ENCODE measurements around the gene CDC42EP2. TPM values are rescaled to one million over a fixed set of nuclear protein-coding genes. Genes with fewer than 3 reads are reported as not detected.

The CDC42EP2 gene, protein sequence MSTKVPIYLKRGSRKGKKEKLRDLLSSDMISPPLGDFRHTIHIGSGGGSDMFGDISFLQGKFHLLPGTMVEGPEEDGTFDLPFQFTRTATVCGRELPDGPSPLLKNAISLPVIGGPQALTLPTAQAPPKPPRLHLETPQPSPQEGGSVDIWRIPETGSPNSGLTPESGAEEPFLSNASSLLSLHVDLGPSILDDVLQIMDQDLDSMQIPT
- 7.3 and 8.2 TPM in 2 replicates for total RNA-seq

DNA sequence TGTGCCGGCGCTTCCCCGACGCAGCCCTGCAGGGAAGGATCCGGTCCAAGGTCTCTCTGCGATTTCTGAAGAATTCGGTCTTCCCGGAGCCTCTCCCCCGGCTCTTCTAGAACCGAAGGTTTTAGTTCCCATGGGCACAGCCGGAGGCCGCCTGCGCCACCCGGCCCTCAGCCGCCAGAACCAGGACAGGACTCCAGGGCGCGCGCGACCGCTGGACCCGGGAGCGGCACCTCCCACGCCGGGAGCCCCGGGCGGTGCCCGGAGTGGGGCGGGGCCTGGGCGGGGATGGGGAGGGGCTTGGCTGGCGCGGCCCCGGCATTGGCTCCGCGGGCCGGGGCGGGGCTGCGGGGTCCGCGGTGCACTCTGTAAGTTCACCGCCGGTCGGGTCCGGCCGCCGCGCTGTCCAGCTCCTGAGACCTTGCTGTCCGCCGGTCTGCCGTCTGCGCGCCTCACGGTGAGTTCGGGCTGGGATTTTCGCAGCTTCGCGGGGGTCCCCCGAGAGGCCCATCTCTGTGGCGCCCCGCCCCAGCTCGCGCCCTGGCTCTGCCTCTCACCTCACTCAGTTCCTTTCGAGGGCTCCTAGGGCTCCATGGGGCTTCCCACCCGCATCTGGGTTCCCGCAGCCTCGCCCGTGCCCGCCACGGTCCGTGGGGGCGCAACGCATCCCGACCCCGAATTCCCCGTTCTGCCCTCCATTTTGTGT, at the start of gene CDC42EP2:
Gene CDC42EP2, plus strand, starts transcription at position 366 of the 703 bp plus-strand sequence. CDS start 6,033 bp downstream, outside the sequence.

DNA sequence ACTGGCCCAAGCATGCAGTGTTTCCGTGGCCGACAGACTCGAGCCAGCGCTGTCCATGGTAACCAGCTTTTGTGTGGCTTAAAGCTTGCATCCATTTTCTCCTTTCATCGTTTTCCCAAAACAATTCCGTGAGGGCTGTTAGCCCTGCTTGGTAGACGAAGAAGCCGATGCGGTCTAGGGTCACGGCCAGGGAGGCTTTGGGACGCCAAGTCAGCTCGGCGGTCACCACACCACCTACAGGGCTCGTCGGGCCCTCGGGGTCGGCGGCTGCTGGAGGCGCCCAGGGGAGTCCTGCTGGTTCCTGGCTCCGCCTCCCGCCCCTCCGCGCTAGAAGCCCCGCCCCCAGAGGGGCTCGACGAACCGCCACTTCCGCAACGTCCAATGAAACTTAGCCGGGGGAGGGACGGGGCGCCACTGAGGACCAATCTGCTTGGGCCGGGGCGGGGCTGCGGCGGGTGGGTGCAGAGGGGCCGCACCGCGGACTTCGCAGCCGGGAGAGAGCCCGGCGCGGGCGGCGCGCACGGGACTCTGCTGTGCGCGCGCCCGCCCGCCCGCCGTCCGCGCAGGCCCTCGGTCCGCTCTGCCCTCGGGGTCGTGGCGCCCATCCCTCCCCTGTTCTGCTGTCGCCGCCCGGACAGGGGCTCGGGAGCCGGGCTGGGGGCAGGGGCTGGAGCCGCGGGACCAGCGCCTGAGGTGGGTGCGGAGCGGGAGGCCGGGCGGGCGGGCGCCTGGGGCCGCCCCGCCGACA, 39.8 kb downstream of the CDC42EP2 start, which contains the start of gene TIGD3:
Gene TIGD3, plus strand, starts transcription at position 487 of the 748 bp plus-strand sequence. CDS start 1,058 bp downstream, outside the sequence.

Other genes with a start within 250 kb of the CDC42EP2 start
- 1.5 and 2.0 TPM in 2 replicates for gene CDCA5, start 230.8 kb upstream of the CDC42EP2 start, total RNA-seq
- gene ZFPL1, start 230.6 kb upstream of the CDC42EP2 start, total RNA-seq, result 16.4 and 20.7 TPM in 2 replicates
- gene VPS51, start 218.7 kb upstream of the CDC42EP2 start, total RNA-seq, result 231 and 291 TPM in 2 replicates
- gene TM7SF2, start 203.0 kb upstream of the CDC42EP2 start, total RNA-seq, result 6.0 and 12.8 TPM in 2 replicates
- gene ZNHIT2, start 197.2 kb upstream of the CDC42EP2 start, total RNA-seq, result 6.3 and 6.4 TPM in 2 replicates
- 283 and 465 TPM in 2 replicates for gene FAU, start 192.7 kb upstream of the CDC42EP2 start, total RNA-seq
- gene MRPL49, start 192.5 kb upstream of the CDC42EP2 start, total RNA-seq, result 41.9 and 49.5 TPM in 2 replicates
- gene SYVN1, start 180.3 kb upstream of the CDC42EP2 start, total RNA-seq, result 7.9 and 12.3 TPM in 2 replicates
- not detected in 2 replicates for gene SPDYC, start 144.6 kb upstream of the CDC42EP2 start, total RNA-seq
- gene CAPN1, start 132.9 kb upstream of the CDC42EP2 start, total RNA-seq, result 80.4 and 81.5 TPM in 2 replicates
- gene POLA2, start 52.9 kb upstream of the CDC42EP2 start, total RNA-seq, result 3.3 and 3.4 TPM in 2 replicates
- 17.8 and 25.1 TPM in 2 replicates for gene DPF2, start 19.0 kb downstream of the CDC42EP2 start, total RNA-seq
- 0.09 and 0.22 TPM in 2 replicates for gene TIGD3, start 39.9 kb downstream of the CDC42EP2 start, total RNA-seq
- gene SLC25A45, start 67.8 kb downstream of the CDC42EP2 start, total RNA-seq, result 0.87 and 1.3 TPM in 2 replicates
- 73.0 and 77.6 TPM in 2 replicates for gene FRMD8, start 71.8 kb downstream of the CDC42EP2 start, total RNA-seq
- gene NEAT1, start 107.9 kb downstream of the CDC42EP2 start, total RNA-seq, result 50.3 and 79.9 TPM in 2 replicates
- 2,968 and 4,091 TPM in 2 replicates for gene MALAT1, start 184.2 kb downstream of the CDC42EP2 start, total RNA-seq
- 36.6 and 44.3 TPM in 2 replicates for gene SCYL1, start 210.2 kb downstream of the CDC42EP2 start, total RNA-seq
- 15.6 and 23.5 TPM in 2 replicates for gene LTBP3, start 243.5 kb downstream of the CDC42EP2 start, total RNA-seq